Germinal center (tissue), 1 donor: Measurements from ENCODE around the gene C13orf42.

Experiments
- DNase-seq: peaks from one replicate; pipeline ENCODE4 v3.0.0; 2012; ENCODE audit warnings: mixed read lengths, low spot score

C13orf42 gene

DNA sequence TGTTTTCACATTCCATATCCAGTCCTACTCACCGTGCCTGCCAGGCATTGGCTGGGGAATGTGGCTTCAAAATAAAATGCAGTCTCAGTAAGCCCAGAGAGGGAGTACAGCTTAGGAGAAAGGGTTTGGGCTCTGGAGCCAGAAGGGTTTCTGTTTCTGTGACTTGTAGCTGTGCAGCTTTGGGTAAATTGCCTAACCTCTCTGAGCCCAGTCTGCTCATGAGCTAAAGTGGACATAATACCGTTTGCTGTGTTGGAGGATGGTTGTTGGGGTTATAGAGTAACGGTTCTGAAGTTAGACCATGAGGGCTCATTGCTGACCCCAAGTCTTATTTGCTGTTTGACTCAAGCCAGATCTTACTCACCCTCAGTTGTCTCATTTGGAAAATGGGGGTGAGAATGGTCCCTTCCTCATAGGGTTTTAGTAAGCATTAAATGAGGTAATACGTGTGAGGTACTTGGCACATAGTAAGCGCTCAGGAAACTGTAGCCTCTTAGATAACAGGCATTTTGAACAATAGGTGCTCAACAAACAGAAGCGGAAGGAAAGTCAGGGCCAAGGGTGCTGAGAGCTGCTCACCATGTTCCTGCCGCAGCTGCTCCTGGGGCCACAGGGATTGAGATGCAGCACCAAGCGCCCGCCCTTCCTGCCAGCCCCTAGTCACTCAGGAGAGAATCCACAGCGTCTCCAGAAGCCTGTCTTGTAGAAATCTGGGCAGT lies 45.5 kb downstream of the C13orf42 start:
- DNase-seq, result no peak

DNA sequence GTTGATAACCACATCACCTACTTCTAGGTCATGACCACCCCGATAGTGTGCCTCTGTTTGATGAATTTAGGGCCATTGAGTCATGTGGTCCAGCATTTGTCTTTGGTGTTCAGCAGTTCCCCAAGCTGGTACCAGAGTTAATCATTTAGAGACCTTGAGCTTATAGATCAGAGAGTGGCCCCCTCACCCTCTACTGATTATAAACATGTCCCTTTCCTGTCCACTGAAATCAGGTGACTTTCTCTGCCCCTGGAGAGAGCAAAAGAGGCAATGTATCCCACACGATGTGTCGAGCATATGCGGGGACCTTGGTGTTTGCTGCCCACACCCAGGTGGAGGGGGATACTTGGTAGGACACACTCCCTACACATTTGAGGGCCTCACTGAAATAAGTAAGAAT lies 46.3 kb downstream of the C13orf42 start:
- no peak for DNase-seq

DNA sequence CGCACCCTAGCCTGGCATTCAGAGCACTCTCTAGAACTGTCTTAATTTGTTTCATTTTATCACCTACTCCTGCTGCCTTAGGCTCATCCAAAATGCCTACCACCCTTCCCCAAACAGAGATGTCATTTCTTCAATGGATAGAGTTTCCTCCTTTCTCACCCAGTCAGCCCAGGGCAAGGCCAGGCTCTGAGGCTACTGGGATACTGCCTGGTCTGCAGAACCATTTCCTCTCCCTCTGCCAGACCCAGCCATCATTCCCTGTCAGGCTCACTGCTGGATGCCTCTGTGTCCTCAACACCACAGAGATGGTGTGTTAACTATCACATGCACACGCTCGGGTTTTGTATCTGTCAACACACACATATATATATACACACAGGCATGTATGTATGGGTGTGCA lies 47.2 kb downstream of the C13orf42 start:
- no peak for DNase-seq

DNA sequence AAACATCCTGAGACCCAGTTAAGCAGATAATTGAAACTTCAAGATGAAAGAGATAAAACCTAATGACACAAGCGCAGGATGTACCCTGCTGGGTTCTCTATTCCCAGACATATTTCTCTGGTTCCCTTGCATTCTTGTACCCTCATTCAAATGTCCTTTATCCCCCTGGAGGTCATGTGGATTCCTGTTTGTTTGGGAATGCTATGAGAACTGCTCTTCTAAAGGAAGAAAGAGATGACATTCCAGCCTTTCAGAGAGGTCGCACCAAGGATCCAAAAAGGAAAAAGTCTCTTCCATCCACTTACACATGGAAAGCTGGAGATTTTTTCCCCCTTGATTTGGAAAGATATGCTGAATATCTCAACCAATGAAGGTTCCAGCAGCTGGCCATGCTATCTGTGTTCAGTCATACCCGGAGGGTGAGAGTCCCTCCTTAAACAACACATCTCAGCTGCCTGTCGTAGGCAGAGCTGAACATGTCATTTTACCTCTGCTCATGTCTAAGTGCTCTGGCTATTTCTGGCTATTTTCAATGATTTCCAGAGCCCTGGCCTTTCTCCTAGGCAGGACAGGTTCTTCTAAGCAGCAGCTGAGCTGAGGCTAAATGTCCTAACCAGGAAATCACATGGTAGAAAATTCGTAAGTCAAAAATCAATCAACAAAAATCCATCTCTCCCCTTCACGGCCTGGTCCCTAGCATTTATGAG lies 52.5 kb downstream of the C13orf42 start:
- no peak for DNase-seq

DNA sequence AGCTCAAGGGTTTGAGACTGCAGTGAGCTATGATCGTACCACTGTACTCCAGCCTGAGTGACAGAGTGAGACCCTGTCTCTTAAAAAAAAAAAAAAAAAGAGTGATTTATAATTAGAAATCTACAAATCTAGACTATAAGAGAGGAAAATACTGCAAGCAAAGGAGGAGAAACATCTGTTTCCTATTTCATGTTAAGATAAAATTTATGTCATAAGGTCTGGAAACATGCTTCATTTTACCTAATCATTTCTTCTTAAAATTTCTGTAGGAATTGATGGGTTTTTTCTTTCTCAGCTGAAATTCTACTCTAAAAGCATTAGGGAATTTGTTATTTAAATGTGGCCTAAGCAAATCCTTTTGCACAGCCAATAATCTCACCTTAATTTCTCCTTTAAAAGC lies 53.2 kb downstream of the C13orf42 start:
- DNase-seq, result no peak

DNA sequence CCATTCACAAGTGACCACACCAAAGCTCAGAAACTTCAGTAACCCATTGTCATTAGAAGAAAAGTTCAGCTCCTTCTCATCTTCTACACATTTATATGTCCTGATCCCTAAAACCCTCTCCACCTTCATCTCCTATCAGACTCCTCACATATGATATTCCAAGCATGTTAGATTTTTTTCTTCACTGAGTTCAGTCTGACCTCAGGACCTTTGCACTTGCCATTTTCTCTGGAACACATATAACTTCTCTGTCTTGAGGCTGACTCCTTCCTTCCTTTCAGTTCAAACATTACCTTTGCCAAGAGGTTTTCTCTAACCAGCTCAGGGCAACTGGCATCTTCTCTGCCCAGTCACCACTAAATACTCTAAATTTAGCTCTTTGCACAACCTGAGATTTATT lies 54.1 kb downstream of the C13orf42 start:
- no peak for DNase-seq

DNA sequence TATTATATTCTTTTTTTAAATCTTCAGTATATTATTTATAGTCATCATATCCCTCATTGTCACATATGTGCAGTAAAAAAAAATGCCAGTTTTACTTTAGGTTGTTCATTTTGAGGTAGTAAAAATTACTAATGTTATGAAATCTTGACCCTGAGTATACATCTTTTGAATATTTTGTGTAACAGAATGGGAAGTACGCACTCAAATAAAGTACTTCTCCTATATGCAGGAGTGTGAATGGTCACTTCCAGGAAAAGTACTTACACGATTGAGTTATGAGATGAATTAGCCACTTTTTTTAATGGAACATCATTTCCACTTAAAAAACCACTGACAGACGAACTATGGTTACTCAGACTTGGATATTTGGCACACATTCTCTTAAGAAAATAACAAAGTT lies 58.5 kb downstream of the C13orf42 start:
- no peak for DNase-seq

DNA sequence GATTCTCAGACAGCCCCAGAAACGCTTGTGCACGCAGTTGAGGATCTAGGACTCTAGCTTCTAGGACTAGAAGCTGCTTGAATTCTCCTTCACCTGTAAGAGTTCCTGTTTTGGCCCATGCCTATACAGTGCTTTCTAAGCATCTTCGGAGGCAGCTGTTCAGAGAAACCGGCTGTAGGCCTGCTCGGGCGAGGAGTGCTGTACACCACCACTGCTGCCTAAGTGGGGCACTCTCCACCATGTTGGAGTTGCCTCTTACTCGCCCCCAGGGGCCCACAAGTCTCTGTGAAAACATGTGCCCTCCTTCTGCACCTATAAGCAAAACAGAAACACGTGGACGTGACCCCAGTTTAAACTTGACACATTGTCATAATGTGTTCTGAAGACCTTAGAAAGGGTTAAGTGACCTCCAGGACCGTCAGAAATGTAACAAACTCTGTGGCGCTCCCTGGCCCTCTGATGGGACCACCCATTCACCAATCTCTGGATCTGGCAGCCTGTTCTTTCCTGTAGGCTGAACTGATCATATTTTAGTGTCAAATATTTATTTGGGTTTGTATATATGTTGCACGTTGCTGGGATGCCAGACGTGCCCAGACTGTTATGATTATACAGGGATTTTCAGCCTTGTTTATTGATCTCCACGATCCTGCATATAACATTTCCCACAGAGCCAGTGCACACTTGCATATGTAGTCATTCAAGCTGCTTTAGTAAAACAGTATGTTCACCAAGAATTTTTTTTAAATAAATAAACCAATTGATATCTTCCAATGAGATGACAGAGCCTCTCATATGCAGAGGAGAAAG lies 60.8 kb downstream of the C13orf42 start:
- DNase-seq, result no peak

DNA sequence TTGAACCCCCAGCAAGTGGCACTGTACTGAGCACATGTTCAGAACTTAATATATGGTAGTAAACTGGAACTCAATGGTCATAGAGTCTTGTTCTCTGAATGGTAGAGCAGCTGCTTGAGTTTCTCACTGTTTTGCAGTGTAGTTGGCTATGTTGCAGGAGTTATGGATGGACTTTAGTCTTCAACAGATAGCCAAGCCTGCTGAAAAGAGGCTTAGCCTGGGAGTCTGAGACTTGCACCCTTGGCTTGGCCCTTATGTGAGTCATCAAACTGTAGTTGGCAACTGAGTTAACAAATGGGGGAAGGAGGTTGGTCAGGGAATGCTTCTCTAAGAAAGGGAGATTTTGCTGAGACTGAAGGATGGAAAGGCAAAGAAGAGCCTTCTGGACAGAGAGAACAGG lies 62.5 kb downstream of the C13orf42 start:
- no peak for DNase-seq

DNA sequence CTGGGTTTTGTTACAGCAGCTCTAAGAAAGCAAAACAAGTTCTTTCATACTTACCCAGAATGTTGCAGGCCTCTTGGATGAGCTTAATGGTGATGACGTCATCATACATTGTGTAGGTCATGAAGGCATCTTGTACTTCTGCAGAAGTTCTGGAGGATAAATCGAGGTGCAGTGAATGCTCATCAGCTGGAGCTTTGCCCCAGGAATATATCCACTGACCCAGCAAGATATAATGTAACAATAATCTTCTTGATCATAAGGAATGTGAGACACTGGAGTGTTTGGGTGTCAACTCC lies 63.0 kb downstream of the C13orf42 start:
- no peak for DNase-seq

DNA sequence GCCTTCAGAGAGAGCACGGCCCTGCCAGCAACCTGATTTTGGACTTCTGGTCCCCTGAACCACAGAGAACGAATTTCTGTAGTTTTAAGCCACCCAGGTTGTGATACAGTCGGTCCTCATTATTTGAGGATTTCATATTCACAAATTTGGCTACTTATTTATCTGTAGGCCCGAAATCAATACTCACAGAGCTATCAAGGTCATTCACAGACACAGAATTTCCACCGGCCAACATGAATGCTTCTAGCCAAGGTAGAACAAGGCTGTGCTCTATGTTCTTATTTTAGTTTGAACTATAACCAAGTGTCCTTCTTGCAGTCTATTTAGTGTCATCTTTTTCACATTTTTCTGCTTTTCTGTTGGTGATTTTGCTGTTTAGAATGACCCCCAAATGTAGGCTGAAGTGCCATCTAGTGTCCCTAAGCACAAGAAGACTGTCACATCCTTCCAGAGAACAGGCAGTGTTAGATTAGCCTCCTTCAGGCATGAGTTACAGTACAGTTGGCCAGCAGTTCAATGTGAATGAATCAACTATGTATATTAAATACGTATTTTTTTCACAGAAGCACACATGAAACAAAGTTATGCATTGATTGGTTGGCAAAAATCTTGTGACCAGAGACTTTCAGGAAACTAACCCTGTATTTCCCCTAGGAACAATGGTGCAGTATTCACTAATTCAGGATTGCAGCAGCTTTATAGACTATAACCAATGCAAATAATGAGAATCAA lies 63.5 kb downstream of the C13orf42 start:
- DNase-seq, result no peak

DNA sequence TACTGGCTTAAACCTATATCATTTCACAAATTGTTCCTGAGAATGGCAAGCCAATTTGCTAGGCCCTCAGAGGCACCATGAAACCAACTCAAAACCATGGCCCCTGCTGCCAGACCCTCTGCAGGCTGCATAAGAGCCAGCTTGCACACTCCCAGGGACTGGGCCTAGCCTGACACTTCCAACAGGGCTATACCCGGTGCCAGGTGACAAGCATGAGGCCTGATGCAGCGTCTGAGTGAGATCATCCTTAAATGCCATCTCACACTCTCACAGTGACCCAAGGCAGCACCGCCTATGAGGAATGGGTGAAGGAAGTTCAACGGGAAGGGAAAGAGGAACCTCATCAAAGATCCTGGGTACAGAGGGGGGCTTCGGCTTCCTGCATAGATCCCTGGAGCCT lies 65.6 kb downstream of the C13orf42 start:
- DNase-seq, result no peak

DNA sequence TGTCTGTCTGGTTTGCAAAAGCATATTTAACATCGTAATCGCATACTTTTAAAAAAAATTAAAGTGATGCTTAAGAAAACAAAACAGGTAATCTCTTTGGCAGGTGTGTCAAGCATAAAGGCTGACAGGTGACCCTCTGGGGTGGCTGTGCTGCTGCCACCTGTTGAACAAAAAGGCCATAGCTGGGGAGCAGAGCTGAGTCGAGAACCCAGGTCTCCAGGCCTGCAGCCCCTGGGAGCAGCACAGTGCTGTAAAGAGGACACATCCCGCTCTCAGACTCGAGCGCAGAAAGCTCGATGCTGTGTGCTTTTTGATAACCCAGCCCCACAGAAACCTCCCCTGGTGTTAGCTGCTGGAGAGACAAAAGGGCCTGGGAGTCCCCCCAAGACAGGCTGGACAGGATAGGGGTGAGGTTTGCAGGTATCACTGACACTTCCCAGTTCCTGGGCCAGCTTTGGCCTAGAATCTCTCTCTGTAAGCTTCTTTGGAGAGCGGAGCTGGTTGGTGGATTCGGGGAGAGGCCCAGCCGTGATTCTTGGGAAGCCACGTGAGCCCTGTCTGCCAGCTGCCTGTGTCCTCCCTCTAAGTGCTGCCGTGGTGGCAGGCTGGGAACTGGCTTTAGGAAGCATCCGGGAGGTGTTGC lies 66.9 kb downstream of the C13orf42 start:
- DNase-seq, result no peak

DNA sequence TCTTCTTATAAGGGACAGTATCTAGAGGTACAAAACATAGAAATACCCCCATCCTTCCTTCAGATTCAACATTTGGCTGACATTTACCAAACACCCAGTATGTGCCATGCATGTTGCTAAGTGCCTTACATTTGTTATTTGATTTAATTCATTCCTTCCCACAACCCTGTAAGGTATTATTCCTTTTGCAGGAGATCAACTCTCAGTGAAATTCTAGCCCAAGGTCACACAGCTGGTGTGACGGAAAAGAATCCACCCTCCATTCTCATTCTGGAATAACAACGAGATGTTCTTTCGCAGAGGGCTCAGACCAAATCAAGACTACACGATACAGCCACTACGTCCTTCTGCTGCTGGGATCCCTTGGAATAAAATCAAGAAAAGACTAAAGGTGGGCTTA lies 67.8 kb downstream of the C13orf42 start:
- DNase-seq, result no peak

DNA sequence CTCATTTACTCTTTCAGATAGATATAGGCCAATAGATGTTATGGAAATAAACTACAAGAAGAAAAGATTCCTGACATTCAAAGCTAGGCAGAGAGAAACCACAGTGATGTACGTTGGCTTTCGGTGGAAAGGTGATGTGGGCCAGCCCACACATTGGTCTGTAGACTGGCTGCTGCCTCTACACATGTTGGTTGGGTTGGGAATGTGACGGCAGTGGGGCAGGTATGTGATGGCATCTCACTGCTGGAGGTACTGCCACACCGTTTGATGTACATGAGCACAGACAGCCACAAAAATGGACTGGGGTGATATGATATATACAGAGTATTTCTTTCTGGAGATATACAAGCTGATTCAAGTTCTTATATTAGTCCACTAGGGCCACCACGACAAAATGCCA lies 69.4 kb downstream of the C13orf42 start:
- DNase-seq, result no peak

DNA sequence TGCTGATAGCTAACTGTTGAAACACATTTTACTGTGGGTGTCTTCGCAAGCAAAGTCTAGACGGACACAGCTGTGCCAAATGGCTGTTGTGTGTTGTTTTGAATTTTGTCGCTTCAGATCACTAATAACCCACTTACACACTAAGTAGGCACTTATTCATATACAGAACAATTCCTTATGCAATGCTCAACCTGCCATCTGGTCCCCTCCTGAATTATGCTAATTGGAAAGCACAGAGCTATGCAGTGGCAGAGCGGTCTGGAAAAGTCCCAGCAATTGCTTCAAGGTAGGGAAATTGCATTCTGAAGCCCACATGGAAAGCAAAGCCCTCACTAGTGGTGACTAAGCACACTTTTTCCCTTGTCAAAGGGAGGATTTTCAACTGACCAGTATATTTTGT lies 69.9 kb downstream of the C13orf42 start:
- no peak for DNase-seq

DNA sequence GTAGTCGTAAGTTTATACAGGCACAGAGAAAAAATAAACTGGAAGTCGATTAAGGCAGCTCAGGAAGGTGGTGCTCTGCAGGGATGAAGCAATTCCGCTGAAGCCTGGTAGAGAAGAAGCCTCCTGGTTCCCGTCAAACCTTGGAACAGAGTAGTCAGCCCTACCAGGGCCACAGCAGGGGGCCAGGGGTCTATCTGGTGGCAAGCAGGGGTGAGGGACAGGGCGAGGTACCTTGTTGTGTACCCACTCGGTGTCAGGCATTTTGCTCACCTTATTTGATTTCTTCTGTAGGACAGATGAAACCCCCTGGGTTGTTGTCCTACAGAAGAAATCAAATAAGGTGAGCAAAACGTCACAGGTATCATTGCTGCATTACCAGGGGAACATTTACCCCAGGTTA lies 70.6 kb downstream of the C13orf42 start:
- no peak for DNase-seq

DNA sequence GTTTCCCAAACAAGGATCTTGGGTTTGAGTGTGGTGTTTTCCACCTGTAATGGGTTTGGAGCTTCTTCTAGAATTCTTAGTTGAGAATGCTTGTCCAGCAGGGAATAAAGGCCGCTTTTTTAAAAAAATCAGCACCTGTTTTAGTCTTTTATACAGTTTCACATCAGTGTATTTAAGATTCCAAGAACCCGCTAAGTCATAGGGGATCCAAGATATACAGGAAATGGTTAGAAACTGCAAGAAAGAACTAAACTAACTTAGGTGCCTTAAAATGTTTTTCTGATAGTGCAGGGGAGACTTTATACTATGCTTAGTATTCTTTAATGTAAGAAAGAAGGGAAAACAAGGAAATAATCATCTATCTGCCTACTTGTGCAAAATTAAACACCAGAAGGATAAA lies 74.7 kb downstream of the C13orf42 start:
- DNase-seq, result no peak

DNA sequence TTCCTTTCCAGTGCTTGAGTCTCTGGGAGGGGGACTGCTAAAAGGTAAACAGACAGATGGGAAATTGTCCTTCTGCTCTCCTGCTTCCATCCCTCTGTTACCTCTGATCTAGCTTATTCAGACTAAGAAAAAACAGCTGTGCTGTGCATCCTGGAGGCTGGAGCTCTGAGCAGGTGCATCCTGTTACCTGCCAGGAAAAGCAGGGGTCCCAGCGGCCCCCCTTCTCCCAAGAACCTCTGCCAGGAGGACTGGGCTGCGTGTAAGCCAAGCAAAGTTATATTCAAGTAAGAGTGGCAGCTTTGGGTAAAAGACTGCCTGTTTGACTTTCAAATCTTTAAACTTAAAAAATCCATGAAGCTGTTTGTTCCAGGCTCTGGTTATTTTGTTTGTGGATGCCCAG lies 75.1 kb downstream of the C13orf42 start:
- DNase-seq, result no peak

DNA sequence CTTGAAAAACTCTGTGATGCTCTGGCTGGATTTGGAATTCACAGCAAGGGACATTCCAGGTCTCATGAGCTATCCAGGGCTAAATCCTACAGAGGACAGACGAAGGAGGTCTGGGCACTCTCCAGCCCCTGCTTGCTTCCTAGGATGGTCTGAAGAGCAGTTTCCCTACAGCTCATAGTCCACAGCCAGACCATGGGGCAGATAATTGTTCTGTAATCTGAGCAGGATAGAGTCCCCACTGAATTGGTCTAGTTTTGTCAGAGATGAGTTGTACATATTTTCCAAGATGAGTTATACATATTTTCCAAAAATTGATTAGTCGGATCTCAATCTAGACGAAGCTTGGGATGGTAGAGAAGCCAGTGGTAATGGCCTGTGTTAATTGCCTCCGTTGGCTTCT lies 75.6 kb downstream of the C13orf42 start:
- no peak for DNase-seq

DNA sequence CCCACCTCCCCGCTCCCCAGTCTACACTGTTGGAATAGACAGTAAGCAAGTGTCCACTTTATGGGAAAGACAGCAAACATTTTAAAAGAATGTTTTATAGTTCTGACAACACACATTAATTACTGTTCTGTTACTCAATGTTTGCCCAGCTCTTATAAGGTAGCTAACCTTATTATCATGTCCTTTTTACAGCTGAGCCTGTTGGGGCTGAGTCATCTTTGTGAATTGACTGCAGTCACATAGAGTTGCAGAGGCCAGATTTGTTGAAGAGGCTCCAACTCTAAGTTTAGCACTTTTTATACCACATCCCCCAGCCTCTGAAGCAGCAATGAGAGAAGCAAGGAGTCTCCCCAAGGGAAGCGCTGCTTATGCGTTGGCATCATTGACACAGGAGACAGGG lies 76.2 kb downstream of the C13orf42 start:
- no peak for DNase-seq
